NCI-H2196 (cell line): ENCODE data around the gene HTR3C.

Source experiments
- DNase-seq: peaks from one replicate; lab custom pipeline; 2025; ENCODE audit not compliant: unreplicated experiment; lab: John Stamatoyannopoulos, UW

Gene HTR3C

DNA sequence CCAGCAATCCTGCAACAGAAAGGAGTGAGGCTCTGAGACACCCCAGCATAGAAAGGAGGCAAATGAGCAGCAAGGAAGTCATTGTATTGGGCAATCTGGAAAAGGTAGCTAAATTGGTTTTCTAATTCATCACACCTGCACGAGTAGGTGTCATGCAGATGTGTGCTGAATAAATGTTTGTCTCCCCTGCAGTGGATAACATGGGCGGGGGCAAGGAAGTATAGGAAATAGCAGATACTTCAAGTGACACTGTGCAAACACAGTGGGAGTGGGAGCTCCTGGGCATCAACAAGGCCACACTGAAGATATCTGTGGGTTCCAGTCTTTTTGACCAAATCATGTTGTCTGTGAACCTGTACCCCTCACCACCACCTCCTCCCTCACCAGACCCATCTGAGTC, 29.6 kb downstream of the HTR3C start:
- DNase-seq, result no peak

DNA sequence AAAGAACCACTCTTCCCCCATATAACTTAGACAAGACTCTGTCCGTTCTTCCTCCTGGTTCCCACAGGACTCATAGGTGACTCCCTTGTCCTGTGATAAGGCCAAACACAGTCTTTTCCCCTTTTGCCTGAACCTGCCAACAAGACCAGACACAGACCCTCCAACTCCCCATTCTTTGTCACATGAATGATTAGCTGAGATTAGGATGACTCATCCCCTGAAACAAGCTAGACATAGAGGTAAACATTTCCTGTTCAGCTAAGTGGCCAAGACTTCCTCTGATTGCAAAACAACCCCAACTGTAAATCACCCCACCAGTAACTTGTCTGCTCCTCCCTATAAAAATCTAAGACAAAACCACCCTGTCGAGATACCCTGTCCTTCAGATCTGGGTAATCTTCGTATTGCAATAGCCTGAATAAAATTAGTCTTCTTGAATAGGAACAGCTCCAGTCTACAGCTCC, 32.6 kb downstream of the HTR3C start:
- DNase-seq, result no peak

DNA sequence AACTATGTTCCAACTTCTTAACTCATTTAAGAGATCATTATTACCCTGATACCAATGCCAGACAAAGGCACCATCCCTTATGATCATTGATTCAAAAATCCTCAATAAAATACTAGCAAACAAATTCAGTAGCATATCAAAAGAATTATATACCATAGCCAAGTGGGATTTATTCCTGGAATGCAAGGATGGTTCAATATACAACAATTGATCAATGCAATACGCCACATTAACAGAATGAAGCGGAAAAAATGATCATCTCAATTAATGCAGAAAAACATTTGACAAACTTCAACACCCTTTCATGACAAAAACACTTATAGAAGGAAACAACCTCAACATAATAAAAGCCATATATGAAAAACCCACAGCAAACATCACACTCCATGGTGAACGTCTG, 39.4 kb downstream of the HTR3C start:
- no peak for DNase-seq

DNA sequence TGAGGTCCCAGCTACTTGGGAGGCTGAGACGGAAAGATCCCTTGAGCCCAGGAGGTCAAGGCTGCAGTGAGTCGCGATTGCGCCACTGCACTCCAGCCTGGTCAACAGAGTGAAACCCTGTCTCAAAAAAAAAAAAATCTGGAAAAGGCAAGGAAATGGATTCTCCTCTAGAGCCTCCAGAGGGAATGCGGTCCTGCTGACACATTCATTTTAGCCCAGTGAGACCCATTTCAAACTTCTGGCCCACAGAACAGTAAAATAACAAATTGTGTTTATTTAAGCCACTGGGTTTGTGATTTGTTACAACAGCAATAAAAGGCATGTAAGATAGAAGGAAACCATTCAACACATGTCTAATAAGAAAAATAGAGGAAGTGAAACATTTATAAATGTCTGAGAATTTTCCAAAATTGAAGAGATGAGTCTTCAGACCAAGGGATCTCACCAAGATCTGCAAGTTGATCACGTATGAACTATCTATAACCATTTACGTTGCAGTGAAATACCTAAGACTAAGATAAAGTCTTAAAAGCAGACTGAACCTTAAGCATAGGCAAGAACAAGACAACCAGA, 44.0 kb downstream of the HTR3C start, which contains the start of gene HTR3E:
HTR3E (plus strand) TSS at position 254 of the 573 bp plus-strand sequence. CDS start 466 bp downstream, outside the sequence.
- DNase-seq, result no peak

DNA sequence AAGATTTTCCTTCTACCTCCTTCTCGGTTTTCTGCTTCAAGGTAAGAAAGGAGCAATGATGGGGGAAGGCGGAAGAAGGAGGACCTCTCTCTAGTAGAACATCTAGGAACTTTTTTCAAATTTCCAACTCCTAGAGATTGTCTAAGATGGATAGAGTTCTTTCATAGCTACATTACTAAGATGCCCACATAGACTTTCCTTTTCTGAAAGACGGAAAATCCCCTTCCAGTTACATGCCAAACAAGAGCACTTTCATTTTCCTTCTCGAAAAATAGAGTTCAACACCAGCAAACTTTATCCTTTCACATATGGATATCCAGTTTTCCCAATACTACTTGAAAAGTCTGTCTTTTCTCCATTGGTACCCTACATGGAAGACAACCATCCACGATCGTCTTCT, 44.7 kb downstream of the HTR3C start:
- DNase-seq, result no peak

DNA sequence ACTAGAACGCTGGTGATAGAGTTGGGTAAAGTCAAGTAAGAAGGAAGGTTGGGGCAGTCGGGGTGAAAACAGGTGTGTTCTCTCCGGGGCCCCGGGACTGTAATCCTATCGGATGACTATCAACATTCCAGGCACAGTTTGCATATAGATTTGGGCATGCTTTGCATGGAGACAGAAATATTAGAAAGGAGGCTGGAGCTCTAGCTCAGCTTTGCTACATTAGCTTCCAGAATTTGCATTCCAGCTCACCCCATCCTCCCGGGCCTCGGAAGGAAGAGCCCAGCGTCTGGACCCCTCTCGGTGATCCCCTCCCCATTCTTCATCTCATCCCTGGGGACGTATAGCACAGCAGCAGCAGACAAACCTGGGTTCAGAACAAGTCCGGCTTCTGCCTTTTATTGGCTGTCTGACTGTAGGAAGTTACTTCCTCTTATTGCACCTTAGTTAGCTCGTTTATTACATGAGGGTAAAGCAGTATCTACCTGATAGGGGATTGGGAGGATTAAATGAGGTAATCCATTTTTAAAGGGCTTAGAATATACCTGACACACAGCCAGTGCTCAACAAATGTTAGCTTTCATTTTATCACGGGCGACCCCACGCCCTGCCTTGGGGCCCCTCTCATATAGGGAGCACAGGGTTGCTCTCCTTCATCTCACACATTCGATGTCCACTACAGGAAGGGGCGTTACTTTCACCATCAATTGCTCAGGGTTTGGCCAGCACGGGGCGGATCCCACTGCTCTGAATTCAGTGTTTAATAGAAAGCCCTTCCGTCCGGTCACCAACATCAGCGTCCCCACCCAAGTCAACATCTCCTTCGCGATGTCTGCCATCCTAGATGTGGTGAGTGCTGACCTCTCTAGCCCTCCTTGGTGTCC, 47.2 kb downstream of the HTR3C start:
- no peak for DNase-seq
